ENCODE measurements around the gene WNT1. TPM values are rescaled to one million over a fixed set of nuclear protein-coding genes. Genes with fewer than 3 reads are reported as not detected.

Gene WNT1
- polyA plus RNA-seq, 1 experiment, result not detected

GRCh38 chr12:48958049-48958388 is 20.1 kb upstream of the WNT1 start:
- peak overlapping the region; percentile 88; the same call in 1 of the 2 replicates for H3K4me3 ChIP-seq (ENCODE audit: low read depth, low read length)
- no peak for DNase-seq (ENCODE audit: low read depth)
- ChIA-PET CTCF (interaction anchor here (1.3 to 3.4 kb wide), 6 partner anchors 9 to 37 kb away, joined by 4 to 19 read pairs (median 7); no protein-coding TSS in a partner anchor), POLR2A (interaction anchor here (0.6 kb wide), 1 partner anchor 61 kb away, joined by 14 read pairs; no protein-coding TSS in a partner anchor)
- no peak for TF ChIP-seq CTCF (IDR thresholded peaks at IDR 0.05; ENCODE audit: insufficient read depth, low read depth, low read length)
- H3K36me3 ChIP-seq (ENCODE audit: control insufficient read depth, insufficient read depth, low read length), result no peaks in the 10 kb centered on the region; the same call in 1 of the 2 replicates
- H3K27me3 ChIP-seq (ENCODE audit: control insufficient read depth, insufficient read depth, low read length), result no peaks in the 10 kb centered on the region

- ChIA-PET POLR2A (no interaction called here), CTCF (interaction anchor here (10.4 to 30.1 kb wide), 2 partner anchors 16 to 33 kb away, joined by 89 to 757 read pairs; partner anchors contain the start of genes DDN and WNT1)
- no peak for TF ChIP-seq CTCF (IDR thresholded peaks at IDR 0.05; ENCODE audit: insufficient read depth, low read depth, low read length)
- Histone ChIP-seq H3K4me3 (ENCODE audit: low read depth, low read length) (no peak overlapping the region), H3K27me3 (ENCODE audit: control insufficient read depth, insufficient read depth, low read length) (peaks cover 2% of the 10 kb centered on the region; the same call in 1 of the 2 replicates), H3K36me3 (ENCODE audit: control insufficient read depth, insufficient read depth, low read length) (no peaks in the 10 kb centered on the region)
- DNase-seq (ENCODE audit: low read depth), result no peak
Observed at GRCh38 chr12:48960834-48961233, 17.3 kb upstream of the WNT1 start.

- TF ChIP-seq CTCF (IDR thresholded peaks at IDR 0.05; ENCODE audit: insufficient read depth, low read depth, low read length), result no peak
- ChIA-PET POLR2A (no interaction called here), CTCF (interaction anchor here (10.4 to 30.1 kb wide), 2 partner anchors 16 to 33 kb away, joined by 89 to 757 read pairs; partner anchors contain the start of genes DDN and WNT1)
- peaks cover 2% of the 10 kb centered on the region; the same call in 1 of the 2 replicates for H3K27me3 ChIP-seq (ENCODE audit: control insufficient read depth, insufficient read depth, low read length)
- no peak overlapping the region for H3K4me3 ChIP-seq (ENCODE audit: low read depth, low read length)
- no peaks in the 10 kb centered on the region for H3K36me3 ChIP-seq (ENCODE audit: control insufficient read depth, insufficient read depth, low read length)
- no peak for DNase-seq (ENCODE audit: low read depth)
Observed at GRCh38 chr12:48961331-48961730, 16.8 kb upstream of the WNT1 start.

GRCh38 chr12:48961801-48962200 is 16.3 kb upstream of the WNT1 start:
- Histone ChIP-seq H3K4me3 (ENCODE audit: low read depth, low read length) (no peak overlapping the region), H3K36me3 (ENCODE audit: control insufficient read depth, insufficient read depth, low read length) (no peaks in the 10 kb centered on the region), H3K27me3 (ENCODE audit: control insufficient read depth, insufficient read depth, low read length) (peaks cover 2% of the 10 kb centered on the region; the same call in 1 of the 2 replicates)
- CTCF ChIA-PET, result interaction anchor here (0.8 to 30.1 kb wide), 3 partner anchors 10 to 32 kb away, joined by 3 to 757 read pairs (median 89); partner anchors contain the start of genes DDN, WNT1 and WNT10B
- POLR2A ChIA-PET, result no interaction called here
- no peak for DNase-seq (ENCODE audit: low read depth)
- no peak for TF ChIP-seq CTCF (IDR thresholded peaks at IDR 0.05; ENCODE audit: insufficient read depth, low read depth, low read length)

GRCh38 chr12:48965298-48965838 is 12.8 kb upstream of the WNT1 start:
- Histone ChIP-seq H3K4me3 (ENCODE audit: low read depth, low read length) (no peak overlapping the region), H3K36me3 (ENCODE audit: control insufficient read depth, insufficient read depth, low read length) (no peaks in the 10 kb centered on the region), H3K27me3 (ENCODE audit: control insufficient read depth, insufficient read depth, low read length) (peaks cover 7% of the 10 kb centered on the region)
- ChIA-PET POLR2A (no interaction called here), CTCF (interaction anchor here (1.4 to 30.1 kb wide), 3 partner anchors 12 to 28 kb away, joined by 3 to 757 read pairs (median 89); partner anchors contain the start of genes DDN and WNT1)
- no peak for DNase-seq (ENCODE audit: low read depth)
- TF ChIP-seq CTCF (IDR thresholded peaks at IDR 0.05; ENCODE audit: insufficient read depth, low read depth, low read length), result peak; percentile 57
